Right ventricle myocardium inferior (tissue), 1 donor: ENCODE measurements around the gene TNFRSF12A. TPM values are rescaled to one million over a fixed set of nuclear protein-coding genes. Genes with fewer than 3 reads are reported as not detected.
A peak's percentile ranks its signal among the peaks of the same experiment; 100 is the strongest.

Experiments
- ATAC-seq: fragments of 200-7000 bp; cut with Tn5 transposase; one replicate; pipeline ENCODE4 v1.9.1; 2020; ENCODE audit warnings: mild to moderate bottlenecking, moderate library complexity
- DNase-seq: peaks from one replicate; pipeline ENCODE4 v3.0.0; 2021; ENCODE audit errors: missing footprints
- intact Hi-C: fragments of 100-400 bp; cut with DNase I; formaldehyde crosslinking; loops from one replicate; pipeline ENCODE4 v1.11.0; 2022
- total RNA-seq: library from RNA; stranded (reverse); fragmentation: NEBNext Ultra II Directional; extraction: Animal tissue kit (Norgen Biotek cat#: 25700); gene quantifications from one replicate; pipeline ENCODE4 v1.2.1, GENCODE V29; 2021
- donor health status: DM: no; HTN: yes; CAD: no; lungs with severe emphysema.

Gene TNFRSF12A
- total RNA-seq, 1 donor from 2014 or later, result 42.8 TPM

GRCh38 chr16:3007957-3008689 lies 12.0 kb upstream of the TNFRSF12A start:
- intact Hi-C loops, result no loop called here
- ATAC-seq (no peak), DNase-seq (peak; percentile 81)

GRCh38 chr16:3008690-3009037 lies 11.5 kb upstream of the TNFRSF12A start:
- no peak for DNase-seq
- no peak for ATAC-seq
- intact Hi-C loops, result no loop called here

- ATAC-seq (no peak), DNase-seq (no peak)
- intact Hi-C loops, result no loop called here
Measured at GRCh38 chr16:3009568-3010390, 10.4 kb upstream of the TNFRSF12A start.

GRCh38 chr16:3010510-3010909 lies 9.7 kb upstream of the TNFRSF12A start:
- intact Hi-C loops, result no loop called here
- DNase-seq, result no peak
- ATAC-seq, result no peak

- ATAC-seq, result no peak
- no peak for DNase-seq
- intact Hi-C loops, result no loop called here
Measured at GRCh38 chr16:3012246-3012645, 7.9 kb upstream of the TNFRSF12A start.

GRCh38 chr16:3012828-3013420 lies 7.2 kb upstream of the TNFRSF12A start, which contains the start of gene CLDN9:
CLDN9 (plus strand) TSS chr16:3012923; CDS start chr16:3013363, 440 bp downstream.
- intact Hi-C loops, result no loop called here
- ATAC-seq (no peak), DNase-seq (no peak)

GRCh38 chr16:3013491-3013951 lies 6.6 kb upstream of the TNFRSF12A start:
- DNase-seq (no peak), ATAC-seq (no peak)
- intact Hi-C loops, result no loop called here

GRCh38 chr16:3013998-3014690 lies 6.0 kb upstream of the TNFRSF12A start:
- DNase-seq (no peak), ATAC-seq (no peak)
- intact Hi-C loops, result no loop called here

GRCh38 chr16:3014971-3015370 lies 5.2 kb upstream of the TNFRSF12A start:
- intact Hi-C loops, result no loop called here
- no peak for ATAC-seq

GRCh38 chr16:3015865-3016521 lies 4.2 kb upstream of the TNFRSF12A start:
- no peak for ATAC-seq
- intact Hi-C loops, result no loop called here
- no peak for DNase-seq

More at GRCh38 chr16:3014971-3015370, 5.2 kb upstream of the TNFRSF12A start:
- DNase-seq, result no peak

GRCh38 chr16:3017344-3017743 lies 2.8 kb upstream of the TNFRSF12A start:
- intact Hi-C loops, result no loop called here
- ATAC-seq (no peak), DNase-seq (no peak)

GRCh38 chr16:3017794-3018506 lies 2.2 kb upstream of the TNFRSF12A start, which contains the start of gene CLDN6:
CLDN6 (minus strand) TSS chr16:3018183; CDS start chr16:3016021, 2,162 bp downstream.
- no peak for ATAC-seq
- DNase-seq, result no peak
- intact Hi-C loops, result no loop called here

GRCh38 chr16:3019594-3020246 lies 448 bp upstream of the TNFRSF12A start:
- no peak for DNase-seq
- intact Hi-C loops, result no loop called here

GRCh38 chr16:3020604-3021448 lies 658 bp downstream of the TNFRSF12A start:
- ATAC-seq (peak; percentile 32), DNase-seq (peak; percentile 80)
- intact Hi-C loops, result no loop called here

More at GRCh38 chr16:3019594-3020246, 448 bp upstream of the TNFRSF12A start:
- ATAC-seq, result no peak

- peak; percentile 92 for DNase-seq
- intact Hi-C loops, result no loop called here
Measured at GRCh38 chr16:3021449-3022207, 1.5 kb downstream of the TNFRSF12A start.

GRCh38 chr16:3022208-3022683 lies 2.1 kb downstream of the TNFRSF12A start:
- ATAC-seq (peak; percentile 41), DNase-seq (peak; percentile 93)
- intact Hi-C loops, result no loop called here

More at GRCh38 chr16:3021449-3022207, 1.5 kb downstream of the TNFRSF12A start:
- ATAC-seq, result peak; percentile 57
